Left lung (tissue), 10 donors: Measurements from ENCODE around the gene CLIP4. TPM values are rescaled to one million over a fixed set of nuclear protein-coding genes. Genes with fewer than 3 reads are reported as not detected.
A peak's percentile ranks its signal among the peaks of the same experiment; 100 is the strongest.

Source experiments
- ATAC-seq: fragments of 200-7000 bp; cut with Tn5 transposase; one replicate; pipeline ENCODE4 v1.9.1; 2020; ENCODE audit warnings: moderate library complexity
- DNase-seq, 4 donors: peaks; one replicate each; pipeline ENCODE4 v3.0.0-alpha.2; 2013 to 2020
- H3K27ac ChIP-seq, 2 donors: fragments of 200-600 bp; sonication (generic) in 1 of 2; one replicate each; pipeline versions ENCODE4 v1.5.0 to v1.8.0; 2020 to 2021
- H3K27me3 ChIP-seq, 2 donors: fragments of 200-600 bp; sonication (generic) in 1 of 2; one replicate each; pipeline versions ENCODE4 v1.5.0 to v1.8.0; 2020 to 2021
- H3K36me3 ChIP-seq, 2 donors: fragments of 200-600 bp; sonication (generic) in 1 of 2; one replicate each; pipeline versions ENCODE4 v1.5.0 to v1.8.0; 2020 to 2021
- H3K4me1 ChIP-seq, 2 donors: fragments of 200-600 bp; one replicate each; pipeline ENCODE4 v1.8.0; 2021
- H3K4me3 ChIP-seq, 2 donors: fragments of 200-600 bp; sonication (generic) in 1 of 2; one replicate each; pipeline versions ENCODE4 v1.5.0 to v1.8.0; 2020 to 2021; ENCODE audit warnings: mild to moderate bottlenecking in 1 of 2
- H3K9me3 ChIP-seq, 2 donors: fragments of 200-600 bp; sonication (generic) in 1 of 2; one replicate each; pipeline versions ENCODE4 v1.5.0 to v1.8.0; 2020 to 2021
- CTCF ChIP-seq, 2 donors: fragments of 200-600 bp; sonication (generic) in 1 of 2; IDR thresholded peaks; one replicate each; pipeline versions ENCODE4 v1.5.0 to v1.8.0; 2021; ENCODE audit warnings: antibody characterized with exemption in 2 of 2
- intact Hi-C, 2 donors: fragments of 100-400 bp; cut with DNase I; formaldehyde crosslinking; loops; one replicate each; pipeline versions ENCODE4 v1.11.2 to v1.14.2; 2022
- polyA plus RNA-seq, 6 donors: library from polyadenylated mRNA; unstranded; fragments of 120-200 nt; gene quantifications; one replicate each; pipeline ENCODE4 v1.2.1, GENCODE V29; 2013; ENCODE audit not compliant: insufficient read length in 6 of 6
- total RNA-seq, 2 donors: library from RNA; stranded (reverse); fragmentation: NEBNext Ultra II Directional; extraction: Animal tissue kit (Norgen Biotek cat#: 25700); gene quantifications; one replicate each; pipeline ENCODE4 v1.2.1, GENCODE V29; 2021
- donor health status: DM: no; HTN: yes; CAD: no.
- donor health status: DM: no; HTN: no; CAD: no.

The CLIP4 gene
- total and polyA plus RNA-seq, 8 donors: 9.5 to 49.2 (median 12.5) TPM

GRCh38 chr2:29139152-29139551, 23.9 kb downstream of the CLIP4 start:
- TF ChIP-seq CTCF (IDR thresholded peaks at IDR 0.05): no peak
- no peaks in the 10 kb centered on the region for H3K27me3 ChIP-seq
- peaks cover 0 to 14% of the 10 kb centered on the region in 2 donors for H3K36me3 ChIP-seq
- H3K9me3 ChIP-seq: peaks cover 0 to 6% of the 10 kb centered on the region in 2 donors
- no peak overlapping the region for H3K4me3 ChIP-seq
- ATAC-seq (no peak), DNase-seq (no peak)
- intact Hi-C loops: no loop called here
- no peaks in the 10 kb centered on the region for H3K4me1 ChIP-seq
- H3K27ac ChIP-seq: no peak overlapping the region

GRCh38 chr2:29139731-29140130, 24.5 kb downstream of the CLIP4 start:
- no peak overlapping the region for H3K4me3 ChIP-seq
- H3K4me1 ChIP-seq: no peaks in the 10 kb centered on the region
- ATAC-seq (no peak), DNase-seq (no peak)
- peaks cover 0 to 19% of the 10 kb centered on the region in 2 donors for H3K36me3 ChIP-seq
- no peak for TF ChIP-seq CTCF (IDR thresholded peaks at IDR 0.05)
- no peak overlapping the region for H3K27ac ChIP-seq
- no peaks in the 10 kb centered on the region for H3K27me3 ChIP-seq
- intact Hi-C loops: no loop called here
- H3K9me3 ChIP-seq: peaks cover 0 to 6% of the 10 kb centered on the region in 2 donors

GRCh38 chr2:29143657-29144056, 28.4 kb downstream of the CLIP4 start:
- ATAC-seq: no peak
- Histone ChIP-seq H3K9me3 (peaks cover 0 to 3% of the 10 kb centered on the region in 2 donors), H3K36me3 (peaks cover 0 to 33% of the 10 kb centered on the region in 2 donors), H3K4me1 (no peaks in the 10 kb centered on the region), H3K27me3 (no peaks in the 10 kb centered on the region), H3K4me3 (no peak overlapping the region), H3K27ac (no peak overlapping the region)
- DNase-seq: no peak
- intact Hi-C loops: no loop called here
- no peak for TF ChIP-seq CTCF (IDR thresholded peaks at IDR 0.05)

- H3K4me1 ChIP-seq: no peaks in the 10 kb centered on the region
- intact Hi-C loops: no loop called here
- no peak for TF ChIP-seq CTCF (IDR thresholded peaks at IDR 0.05)
- H3K9me3 ChIP-seq: no peaks in the 10 kb centered on the region
- H3K27ac ChIP-seq: no peak overlapping the region
- no peaks in the 10 kb centered on the region for H3K27me3 ChIP-seq
- H3K36me3 ChIP-seq: peaks cover 0 to 33% of the 10 kb centered on the region in 2 donors
- no peak overlapping the region for H3K4me3 ChIP-seq
- DNase-seq (peak in 1 of 4 donors; percentile 2), ATAC-seq (no peak)
These were observed 31.0 kb downstream of the CLIP4 start for GRCh38 chr2:29146197-29146596.

- no peaks in the 10 kb centered on the region for H3K27me3 ChIP-seq
- intact Hi-C loops: no loop called here
These were observed 32.7 kb downstream of the CLIP4 start for GRCh38 chr2:29147963-29148362.

More at GRCh38 chr2:29147963-29148362, 32.7 kb downstream of the CLIP4 start:
- TF ChIP-seq CTCF (IDR thresholded peaks at IDR 0.05): no peak
- DNase-seq (no peak), ATAC-seq (no peak)
- peaks cover 0 to 38% of the 10 kb centered on the region in 2 donors for H3K36me3 ChIP-seq
- H3K9me3 ChIP-seq: no peaks in the 10 kb centered on the region
- H3K4me1 ChIP-seq: no peaks in the 10 kb centered on the region
- no peak overlapping the region for H3K4me3 ChIP-seq
- no peak overlapping the region for H3K27ac ChIP-seq
